ENCODE results near the gene DUT.

The DUT gene

GRCh38 chr15:48331796-48332641, 790 bp downstream of the DUT start:
- DNase-seq = peak; percentile 82

- DNase-seq = no peak
These were observed 1.4 kb downstream of the DUT start for GRCh38 chr15:48332642-48333034.

- DNase-seq = peak; percentile 15
These were observed 2.3 kb downstream of the DUT start for GRCh38 chr15:48333540-48333939.

GRCh38 chr15:48334260-48334659, 3.0 kb downstream of the DUT start:
- no peak for DNase-seq

GRCh38 chr15:48336940-48337339, 5.7 kb downstream of the DUT start:
- DNase-seq = no peak

- DNase-seq = no peak
These were observed 6.4 kb downstream of the DUT start for GRCh38 chr15:48337607-48338006.

- DNase-seq = no peak
These were observed 8.9 kb downstream of the DUT start for GRCh38 chr15:48340111-48340510.

- no peak for DNase-seq
These were observed 12.6 kb downstream of the DUT start for GRCh38 chr15:48343865-48344264.

GRCh38 chr15:48345516-48345915, 14.3 kb downstream of the DUT start:
- DNase-seq = no peak

- peak; percentile 69 for DNase-seq
These were observed 21.3 kb downstream of the DUT start for GRCh38 chr15:48352474-48353072.

GRCh38 chr15:48354694-48355303, 23.6 kb downstream of the DUT start:
- DNase-seq = no peak

- DNase-seq = no peak
These were observed 24.1 kb downstream of the DUT start for GRCh38 chr15:48355377-48355776.

- DNase-seq = peak; percentile 32
These were observed 27.3 kb downstream of the DUT start for GRCh38 chr15:48358229-48359152.

GRCh38 chr15:48360841-48361240, 29.6 kb downstream of the DUT start:
- no peak for DNase-seq

GRCh38 chr15:48361685-48362084, 30.5 kb downstream of the DUT start:
- DNase-seq = no peak

- no peak for DNase-seq
These were observed 32.2 kb downstream of the DUT start for GRCh38 chr15:48363474-48363873.

- DNase-seq = no peak
These were observed 34.3 kb downstream of the DUT start for GRCh38 chr15:48365575-48365974.

- peak; percentile 4 for DNase-seq
These were observed 35.5 kb downstream of the DUT start for GRCh38 chr15:48366584-48367312.

- DNase-seq = no peak
These were observed 36.3 kb downstream of the DUT start for GRCh38 chr15:48367483-48367882.

GRCh38 chr15:48370460-48370859, 39.2 kb downstream of the DUT start:
- no peak for DNase-seq

- DNase-seq = no peak
These were observed 40.3 kb downstream of the DUT start for GRCh38 chr15:48371550-48371949.

GRCh38 chr15:48371961-48372360, 40.7 kb downstream of the DUT start:
- no peak for DNase-seq
